Transverse colon (tissue), 4 donors: ENCODE results near the gene ENOX1.

Source experiments
- EP300 ChIP-seq: sonication (generic); formaldehyde crosslinking; IDR thresholded peaks from one replicate; pipeline ENCODE4 v1.6.1; 2017; ENCODE audit warnings: antibody characterized with exemption, low read depth
- POLR2A ChIP-seq: fragments of 450-650 bp; IDR thresholded peaks from one replicate; pipeline ENCODE4 v1.6.1; 2016; ENCODE audit warnings: antibody characterized with exemption, mild to moderate bottlenecking, moderate library complexity
- POLR2AphosphoS5 ChIP-seq, 3 donors: sonication (generic); formaldehyde crosslinking; IDR thresholded peaks; one replicate each; pipeline ENCODE4 v1.6.1; 2016; ENCODE audit warnings: antibody characterized with exemption in 3 of 3
- TF ChIP-seq, protein P1 (sequence below), 5 experiments: fragments of 200-600 bp in 3 of 5; fragments of 450-650 bp in 2 of 5; sonication (generic) in 3 of 5; IDR thresholded peaks; 1 replicate in 2 of 5; 2 replicates in 3 of 5; pipeline ENCODE4 v1.5.1; 2016 to 2017; ENCODE audit warnings: antibody characterized with exemption in 5 of 5, inconsistent platforms in 3 of 5, mild to moderate bottlenecking in 2 of 5, moderate library complexity in 1 of 5

DNA sequence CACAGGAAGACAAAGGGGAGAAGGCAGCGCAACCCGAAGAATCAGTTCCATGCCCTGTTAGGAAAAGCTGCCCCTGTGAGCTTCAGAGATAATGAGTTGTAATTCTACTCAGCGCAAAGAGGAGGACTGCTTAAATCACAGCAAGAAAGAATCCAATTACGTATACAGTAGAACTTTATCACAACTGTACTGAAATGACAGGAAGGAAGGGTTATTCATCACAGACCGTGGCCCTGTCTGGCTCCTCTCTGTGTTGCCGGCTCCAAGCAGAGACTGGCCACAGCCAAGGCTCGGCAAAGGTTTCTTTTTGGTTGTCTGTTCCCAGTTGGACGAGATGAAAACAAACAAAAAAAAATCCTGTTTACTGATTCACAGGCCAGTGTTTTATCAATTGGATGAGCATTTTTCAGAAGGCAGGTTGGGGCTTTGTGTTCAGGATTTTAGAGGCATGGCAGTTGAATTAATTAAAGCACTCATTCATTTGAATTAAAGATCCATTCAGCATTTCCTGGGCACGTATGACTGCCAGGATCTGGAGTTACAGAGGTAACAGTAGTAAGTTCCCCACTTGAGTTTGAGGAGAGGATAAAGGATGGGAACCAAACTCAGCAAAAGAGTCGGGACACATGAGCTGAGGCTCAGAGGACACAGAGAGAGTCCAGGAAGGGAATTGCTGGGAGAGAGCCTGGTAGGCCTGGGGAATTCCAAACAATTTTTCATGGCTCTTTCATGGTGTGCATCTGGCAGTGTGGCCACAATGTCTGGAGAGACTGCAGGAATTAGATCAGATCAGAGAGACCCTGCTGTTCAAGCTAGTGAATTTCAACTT is 422.3 kb downstream of the ENOX1 start:
- TF ChIP-seq, protein P1, sequence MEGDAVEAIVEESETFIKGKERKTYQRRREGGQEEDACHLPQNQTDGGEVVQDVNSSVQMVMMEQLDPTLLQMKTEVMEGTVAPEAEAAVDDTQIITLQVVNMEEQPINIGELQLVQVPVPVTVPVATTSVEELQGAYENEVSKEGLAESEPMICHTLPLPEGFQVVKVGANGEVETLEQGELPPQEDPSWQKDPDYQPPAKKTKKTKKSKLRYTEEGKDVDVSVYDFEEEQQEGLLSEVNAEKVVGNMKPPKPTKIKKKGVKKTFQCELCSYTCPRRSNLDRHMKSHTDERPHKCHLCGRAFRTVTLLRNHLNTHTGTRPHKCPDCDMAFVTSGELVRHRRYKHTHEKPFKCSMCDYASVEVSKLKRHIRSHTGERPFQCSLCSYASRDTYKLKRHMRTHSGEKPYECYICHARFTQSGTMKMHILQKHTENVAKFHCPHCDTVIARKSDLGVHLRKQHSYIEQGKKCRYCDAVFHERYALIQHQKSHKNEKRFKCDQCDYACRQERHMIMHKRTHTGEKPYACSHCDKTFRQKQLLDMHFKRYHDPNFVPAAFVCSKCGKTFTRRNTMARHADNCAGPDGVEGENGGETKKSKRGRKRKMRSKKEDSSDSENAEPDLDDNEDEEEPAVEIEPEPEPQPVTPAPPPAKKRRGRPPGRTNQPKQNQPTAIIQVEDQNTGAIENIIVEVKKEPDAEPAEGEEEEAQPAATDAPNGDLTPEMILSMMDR (IDR thresholded peaks at IDR 0.05): no peak
- no peak for TF ChIP-seq POLR2A
- TF ChIP-seq POLR2AphosphoS5 (IDR thresholded peaks at IDR 0.05): no peak
- TF ChIP-seq EP300: no peak
